Stomach smooth muscle (tissue), 2 donors: ENCODE data around the gene TTC33.
"Not testable (repeated sequence)": the region's sequence is repeated elsewhere in the genome, so short reads cannot be mapped to it uniquely, and the experiment has no call there.

Experiments used
- H3K27ac ChIP-seq: one replicate; pipeline ENCODE4 v1.7.0; 2013; ENCODE audit warnings: mild to moderate bottlenecking, low read length, inconsistent platforms
- H3K27me3 ChIP-seq, 2 donors: one replicate each; pipeline ENCODE4 v1.7.0; 2013; ENCODE audit warnings: low read length in 2 of 2; ENCODE audit not compliant: insufficient read depth in 2 of 2, control insufficient read depth in 1 of 2
- H3K36me3 ChIP-seq, 2 donors: one replicate each; pipeline ENCODE4 v1.7.0; 2013; ENCODE audit warnings: low read length in 2 of 2; ENCODE audit not compliant: control insufficient read depth in 2 of 2, insufficient read depth in 2 of 2
- H3K4me1 ChIP-seq: one replicate; pipeline ENCODE4 v1.7.0; 2013; ENCODE audit warnings: low read length; ENCODE audit not compliant: control insufficient read depth, insufficient read depth
- H3K4me3 ChIP-seq, 2 donors: one replicate each; pipeline ENCODE4 v1.7.0; 2013; ENCODE audit warnings: low read length in 2 of 2
- H3K9ac ChIP-seq, 2 donors: one replicate each; pipeline ENCODE4 v1.7.0; 2013; ENCODE audit warnings: low read length in 2 of 2, mild to moderate bottlenecking in 1 of 2
- H3K9me3 ChIP-seq, 2 donors: one replicate each; pipeline ENCODE4 v1.7.0; 2013; ENCODE audit warnings: low read length in 2 of 2; ENCODE audit not compliant: control insufficient read depth in 2 of 2
- donor health status: healthy.
- donor health status: Pancreatic carcinoma.

The TTC33 gene

GRCh38 chr5:40591727-40592396, 163.9 kb downstream of the TTC33 start:
- not testable (repeated sequence) for H3K9ac ChIP-seq, H3K36me3 ChIP-seq, H3K4me3 ChIP-seq, H3K4me1 ChIP-seq, H3K9me3 ChIP-seq, H3K27ac ChIP-seq, H3K27me3 ChIP-seq

GRCh38 chr5:40587376-40587775, 168.4 kb downstream of the TTC33 start:
- Histone ChIP-seq H3K27ac (no peak overlapping the region), H3K4me1 (no peaks in the 10 kb centered on the region), H3K9me3 (no peaks in the 10 kb centered on the region), H3K36me3 (no peaks in the 10 kb centered on the region), H3K27me3 (no peaks in the 10 kb centered on the region), H3K4me3 (no peak overlapping the region), H3K9ac (no peak overlapping the region)

GRCh38 chr5:40585537-40586267, 170.1 kb downstream of the TTC33 start:
- H3K9me3 ChIP-seq: no peaks in the 10 kb centered on the region
- H3K27ac ChIP-seq: no peak overlapping the region
- H3K36me3 ChIP-seq: no peaks in the 10 kb centered on the region
- no peak overlapping the region for H3K9ac ChIP-seq
- H3K4me3 ChIP-seq: no peak overlapping the region
- H3K27me3 ChIP-seq: no peaks in the 10 kb centered on the region
- no peaks in the 10 kb centered on the region for H3K4me1 ChIP-seq

DNA sequence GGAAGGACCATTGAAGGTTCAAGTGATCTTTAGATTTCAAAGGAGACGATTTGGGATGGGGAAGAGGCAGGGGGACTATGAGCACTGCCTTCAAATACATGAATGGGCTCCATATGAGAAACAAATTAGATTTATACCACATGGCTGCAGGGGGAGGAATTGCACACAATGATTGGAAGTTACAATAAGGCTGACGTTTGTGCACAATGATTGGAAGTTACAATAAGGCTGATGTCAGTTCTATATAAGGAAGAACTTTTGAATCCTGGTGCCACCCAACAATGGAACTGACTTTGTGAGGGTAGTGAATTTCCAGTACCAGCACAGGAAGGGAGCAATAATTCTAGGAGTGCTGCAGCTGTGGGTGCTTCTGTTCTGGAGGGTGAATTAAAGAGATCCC, 171.7 kb downstream of the TTC33 start:
- no peak overlapping the region for H3K9ac ChIP-seq
- no peaks in the 10 kb centered on the region for H3K36me3 ChIP-seq
- H3K4me3 ChIP-seq: no peak overlapping the region
- H3K27ac ChIP-seq: no peak overlapping the region
- no peaks in the 10 kb centered on the region for H3K27me3 ChIP-seq
- H3K4me1 ChIP-seq: no peaks in the 10 kb centered on the region
- no peaks in the 10 kb centered on the region for H3K9me3 ChIP-seq

- no peak overlapping the region for H3K4me3 ChIP-seq
- H3K27ac ChIP-seq: no peak overlapping the region
- H3K36me3 ChIP-seq: no peaks in the 10 kb centered on the region
- H3K9ac ChIP-seq: no peak overlapping the region
- H3K9me3 ChIP-seq: no peaks in the 10 kb centered on the region
- H3K27me3 ChIP-seq: no peaks in the 10 kb centered on the region
- no peaks in the 10 kb centered on the region for H3K4me1 ChIP-seq
These were observed 177.0 kb downstream of the TTC33 start for GRCh38 chr5:40578501-40579451.

DNA sequence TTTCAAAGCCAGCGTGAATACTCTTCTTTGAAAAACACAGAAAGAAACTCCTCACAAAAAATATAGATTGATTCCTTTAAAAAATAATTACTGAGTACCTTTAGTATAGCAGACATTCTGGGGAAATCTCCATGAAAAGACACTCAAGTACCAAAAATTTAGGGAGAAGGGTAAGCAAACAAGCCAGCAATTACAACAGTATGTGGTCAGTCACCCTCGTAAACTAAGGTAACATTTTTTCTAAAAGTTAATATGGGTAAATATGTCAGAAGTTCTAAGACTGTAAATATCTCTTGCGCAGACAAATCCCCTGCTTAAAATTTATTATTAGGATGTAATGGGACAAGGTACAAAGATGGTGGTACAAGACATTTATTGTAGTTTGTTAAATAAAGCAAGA, 178.0 kb downstream of the TTC33 start:
- no peaks in the 10 kb centered on the region for H3K9me3 ChIP-seq
- H3K27ac ChIP-seq: no peak overlapping the region
- no peaks in the 10 kb centered on the region for H3K36me3 ChIP-seq
- H3K9ac ChIP-seq: no peak overlapping the region
- H3K4me3 ChIP-seq: no peak overlapping the region
- H3K4me1 ChIP-seq: no peaks in the 10 kb centered on the region
- no peaks in the 10 kb centered on the region for H3K27me3 ChIP-seq

DNA sequence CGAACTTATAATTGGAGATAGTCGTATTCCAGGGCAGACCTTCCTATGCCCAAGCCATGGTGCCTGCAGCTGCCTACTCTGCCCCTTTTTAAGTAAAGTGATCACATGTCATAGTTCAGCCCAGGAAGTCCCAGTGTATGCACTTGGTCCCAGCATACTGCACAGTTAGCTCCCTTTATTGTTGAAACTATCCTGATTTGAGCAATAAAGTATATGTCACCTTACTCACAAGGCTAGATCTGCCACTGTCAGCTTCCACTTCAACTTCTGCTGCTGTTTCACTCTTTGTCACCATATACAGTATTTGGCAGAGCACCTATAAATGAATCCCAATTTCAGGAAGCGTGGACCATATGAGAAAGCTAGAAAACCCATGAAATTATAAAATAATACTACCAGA, 179.8 kb downstream of the TTC33 start:
- Histone ChIP-seq H3K27me3 (no peaks in the 10 kb centered on the region), H3K36me3 (no peaks in the 10 kb centered on the region), H3K9me3 (no peaks in the 10 kb centered on the region), H3K4me1 (no peaks in the 10 kb centered on the region), H3K9ac (no peak overlapping the region), H3K4me3 (no peak overlapping the region), H3K27ac (no peak overlapping the region)

GRCh38 chr5:40575411-40575810, 180.3 kb downstream of the TTC33 start:
- H3K36me3 ChIP-seq: no peaks in the 10 kb centered on the region
- no peak overlapping the region for H3K9ac ChIP-seq
- no peak overlapping the region for H3K4me3 ChIP-seq
- no peaks in the 10 kb centered on the region for H3K4me1 ChIP-seq
- H3K9me3 ChIP-seq: no peaks in the 10 kb centered on the region
- H3K27ac ChIP-seq: no peak overlapping the region
- no peaks in the 10 kb centered on the region for H3K27me3 ChIP-seq

DNA sequence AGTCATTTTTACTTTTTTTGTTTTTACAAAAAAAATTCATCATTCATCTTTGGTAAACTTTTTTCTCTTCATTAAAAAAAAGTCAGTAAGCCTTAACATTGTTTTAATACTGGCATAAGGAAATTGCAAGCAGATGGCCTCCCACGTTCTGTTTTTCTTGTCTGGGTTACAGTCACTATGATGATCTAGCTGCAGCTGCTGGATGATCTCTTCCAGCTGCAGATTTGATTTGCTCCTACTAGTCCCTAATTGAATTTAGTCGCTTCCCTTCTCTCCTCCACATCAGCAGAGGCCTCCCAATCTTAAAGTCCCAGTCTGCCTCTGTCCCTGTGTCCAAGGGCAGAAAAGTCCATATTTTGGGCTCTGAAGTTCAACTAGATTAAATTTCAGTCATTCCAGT, 182.8 kb downstream of the TTC33 start:
- no peaks in the 10 kb centered on the region for H3K36me3 ChIP-seq
- H3K27ac ChIP-seq: no peak overlapping the region
- H3K9me3 ChIP-seq: no peaks in the 10 kb centered on the region
- H3K27me3 ChIP-seq: no peaks in the 10 kb centered on the region
- no peak overlapping the region for H3K9ac ChIP-seq
- H3K4me1 ChIP-seq: no peaks in the 10 kb centered on the region
- no peak overlapping the region for H3K4me3 ChIP-seq

DNA sequence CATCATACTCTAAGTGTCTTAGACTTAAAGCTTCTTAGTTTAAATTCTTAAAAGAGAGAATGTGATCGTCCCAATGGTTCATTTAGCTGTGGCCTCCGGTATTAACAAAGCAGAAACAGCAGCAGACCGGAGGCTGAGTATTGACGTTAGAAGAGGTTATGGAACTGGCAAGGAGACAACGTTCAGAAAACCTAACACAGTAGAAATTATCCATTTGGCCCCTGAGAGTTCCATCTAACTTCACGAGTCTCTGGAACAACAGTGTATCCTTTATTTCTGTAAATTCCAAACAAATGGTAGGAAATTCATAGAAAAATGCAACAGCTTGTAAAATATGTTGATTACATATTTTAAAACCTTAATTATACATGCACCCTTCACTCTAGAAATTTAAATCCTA, 183.4 kb downstream of the TTC33 start:
- H3K9me3 ChIP-seq: no peaks in the 10 kb centered on the region
- no peak overlapping the region for H3K9ac ChIP-seq
- H3K4me3 ChIP-seq: no peak overlapping the region
- H3K27me3 ChIP-seq: no peaks in the 10 kb centered on the region
- no peak overlapping the region for H3K27ac ChIP-seq
- no peaks in the 10 kb centered on the region for H3K36me3 ChIP-seq
- no peaks in the 10 kb centered on the region for H3K4me1 ChIP-seq
